ENCODE data around the gene SSH3. TPM values are rescaled to one million over a fixed set of nuclear protein-coding genes. Genes with fewer than 3 reads are reported as not detected.
"Not testable (repeated sequence)": the region's sequence is repeated elsewhere in the genome, so short reads cannot be mapped to it uniquely, and the experiment has no call there.

The SSH3 gene
- total RNA-seq, 4 donors from 2014 or later = 7.7 to 48.8 (median 19.1) TPM

- TF ChIP-seq POLR2A (IDR thresholded peaks at IDR 0.05) = no peak
- TF ChIP-seq CTCF (IDR thresholded peaks at IDR 0.05) = no peak
- no peaks in the 10 kb centered on the region for H3K36me3 ChIP-seq
- H3K9me3 ChIP-seq = no peaks in the 10 kb centered on the region
- H3K4me1 ChIP-seq = peaks cover 0 to 4% of the 10 kb centered on the region in 2 donors
- intact Hi-C loops (cut with DNase I; ENCODE audit: low total_unique reads) = no loop called here
- no peak for DNase-seq
- no peaks in the 10 kb centered on the region for H3K27me3 ChIP-seq
- H3K27ac ChIP-seq = no peak overlapping the region
- H3K4me3 ChIP-seq = no peak overlapping the region
These were observed 10.9 kb downstream of the SSH3 start for GRCh38 chr11:67314218-67314617.

GRCh38 chr11:67315325-67315909 is 12.1 kb downstream of the SSH3 start:
- Histone ChIP-seq H3K27me3 (no peaks in the 10 kb centered on the region), H3K9me3 (no peaks in the 10 kb centered on the region), H3K4me1 (peaks cover 0 to 6% of the 10 kb centered on the region in 2 donors), H3K4me3 (no peak overlapping the region), H3K27ac (no peak overlapping the region), H3K36me3 (no peaks in the 10 kb centered on the region)
- TF ChIP-seq POLR2A (IDR thresholded peaks at IDR 0.05) (no peak), CTCF (IDR thresholded peaks at IDR 0.05) (no peak)
- intact Hi-C loops (cut with DNase I; ENCODE audit: low total_unique reads) = loop anchor here (5.0 kb wide), 1 partner anchor 48 kb away; the partner anchor contains the start of gene GRK2
- no peak for DNase-seq

- intact Hi-C loops (cut with DNase I; ENCODE audit: low total_unique reads) = loop anchor here (5.0 kb wide), 1 partner anchor 50 kb away; the partner anchor contains the start of gene GRK2
- Histone ChIP-seq H3K4me3 (peak overlapping the region; percentile 57 to 89), H3K27ac (peak overlapping the region; percentile 91 to 99), H3K4me1 (peaks cover 0 to 6% of the 10 kb centered on the region in 2 donors), H3K27me3 (no peaks in the 10 kb centered on the region), H3K9me3 (no peaks in the 10 kb centered on the region), H3K36me3 (no peaks in the 10 kb centered on the region)
- no peak for DNase-seq
- TF ChIP-seq POLR2A (IDR thresholded peaks at IDR 0.05) (no peak), CTCF (IDR thresholded peaks at IDR 0.05) (no peak)
These were observed 13.5 kb downstream of the SSH3 start for GRCh38 chr11:67316882-67317204.

GRCh38 chr11:67317205-67317887 is 14.0 kb downstream of the SSH3 start:
- peaks cover 0 to 6% of the 10 kb centered on the region in 2 donors for H3K4me1 ChIP-seq
- intact Hi-C loops (cut with DNase I; ENCODE audit: low total_unique reads) = loop anchor here (5.0 kb wide), 1 partner anchor 50 kb away; the partner anchor contains the start of gene GRK2
- H3K27me3 ChIP-seq = no peaks in the 10 kb centered on the region
- TF ChIP-seq CTCF (IDR thresholded peaks at IDR 0.05) (peak; percentile 98 to 100 (median 99)), POLR2A (IDR thresholded peaks at IDR 0.05) (peak; percentile 9 to 51)
- peak overlapping the region; percentile 57 to 89 for H3K4me3 ChIP-seq
- no peaks in the 10 kb centered on the region for H3K36me3 ChIP-seq
- peak overlapping the region; percentile 91 to 99 for H3K27ac ChIP-seq
- no peaks in the 10 kb centered on the region for H3K9me3 ChIP-seq
- peak; percentile 96 to 97 for DNase-seq

- intact Hi-C loops (cut with DNase I; ENCODE audit: low total_unique reads) = loop anchor here (5.0 kb wide), 1 partner anchor 51 kb away; the partner anchor contains the start of gene GRK2
- H3K9me3 ChIP-seq = no peaks in the 10 kb centered on the region
- DNase-seq = no peak
- no peaks in the 10 kb centered on the region for H3K27me3 ChIP-seq
- no peaks in the 10 kb centered on the region for H3K36me3 ChIP-seq
- TF ChIP-seq CTCF (IDR thresholded peaks at IDR 0.05) (no peak), POLR2A (IDR thresholded peaks at IDR 0.05) (peak in 1 of 2 donors; percentile 6)
- H3K27ac ChIP-seq = peak overlapping the region; percentile 91 to 99
- H3K4me3 ChIP-seq = peak overlapping the region; percentile 57 to 89
- peaks cover 0 to 6% of the 10 kb centered on the region in 2 donors for H3K4me1 ChIP-seq
These were observed 14.7 kb downstream of the SSH3 start for GRCh38 chr11:67317888-67318555.

- intact Hi-C loops (cut with DNase I; ENCODE audit: low total_unique reads) = loop anchor here (5.0 kb wide), 1 partner anchor 52 kb away; the partner anchor contains the start of gene GRK2
- not testable (repeated sequence) for H3K4me1 ChIP-seq, H3K27me3 ChIP-seq, H3K36me3 ChIP-seq, H3K9me3 ChIP-seq, DNase-seq, H3K27ac ChIP-seq
- peak overlapping the region; percentile 57 to 89 for H3K4me3 ChIP-seq
These were observed 15.5 kb downstream of the SSH3 start for GRCh38 chr11:67318876-67319275.
